CD4-positive, alpha-beta T cell (primary cell): ENCODE results near the gene MYO1A. TPM values are rescaled to one million over a fixed set of nuclear protein-coding genes. Genes with fewer than 3 reads are reported as not detected.
A peak's percentile ranks its signal among the peaks of the same experiment; 100 is the strongest.

ENCODE experiments used
- ATAC-seq: fragments of 200-7000 bp; cut with Tn5 transposase; one replicate; pipeline ENCODE4 v1.10.0; 2022; ENCODE audit warnings: mild to moderate bottlenecking; ENCODE audit not compliant: poor library complexity
- CTCF ChIA-PET: fragments of 350-600 bp; sonication (Branson Sonifier 250); formaldehyde crosslinking; loops from one replicate; lab custom pipeline; 2021; ENCODE audit warnings: antibody characterized with exemption, inconsistent platforms; lab: Charles Lee
- POLR2A ChIA-PET: fragments of 350-600 bp; sonication (Branson Sonifier 250); formaldehyde crosslinking; loops from one replicate; lab custom pipeline; 2021; ENCODE audit warnings: antibody characterized with exemption, inconsistent platforms; lab: Charles Lee
- DNase-seq, 14 experiments: peaks; one replicate each; pipeline ENCODE4 v3.0.0-alpha.2; 2013 to 2020; ENCODE audit warnings: mixed read lengths in 2 of 14
- H3K27ac ChIP-seq, 2 donors: one replicate each; pipeline versions ENCODE4 v1.5.1 to v1.7.0; 2013; ENCODE audit warnings: low read length in 2 of 2, low read depth in 1 of 2, mild to moderate bottlenecking in 1 of 2
- H3K27me3 ChIP-seq, 2 experiments: 1 replicate in 1 of 2; 2 replicates in 1 of 2; pipeline versions ENCODE4 v1.6.1 to v1.7.0; 2013; ENCODE audit warnings: low read length in 2 of 2, control low read depth in 1 of 2, mild to moderate bottlenecking in 1 of 2, moderate library complexity in 1 of 2; ENCODE audit not compliant: insufficient read depth in 2 of 2, control insufficient read depth in 1 of 2
- H3K36me3 ChIP-seq: one replicate; pipeline ENCODE4 v1.6.1; 2013; ENCODE audit warnings: low read length, control low read depth; ENCODE audit not compliant: insufficient read depth
- H3K4me1 ChIP-seq: one replicate; pipeline ENCODE4 v1.6.1; 2013; ENCODE audit warnings: low read length, control low read depth; ENCODE audit not compliant: insufficient read depth
- H3K4me3 ChIP-seq: one replicate; pipeline ENCODE4 v1.5.1; 2013; ENCODE audit warnings: mild to moderate bottlenecking, low read length, moderate library complexity
- H3K9me3 ChIP-seq, 2 experiments: 1 replicate in 1 of 2; 2 replicates in 1 of 2; pipeline versions ENCODE4 v1.6.1 to v1.7.0; 2013; ENCODE audit warnings: low read length in 2 of 2, mild to moderate bottlenecking in 2 of 2, control low read depth in 1 of 2, moderate library complexity in 1 of 2; ENCODE audit not compliant: control insufficient read depth in 1 of 2, insufficient read depth in 1 of 2
- H3K27ac Mint-ChIP-seq: one replicate; pipeline ENCODE4 v1.8.0; 2020; ENCODE audit warnings: mixed read lengths
- H3K27me3 Mint-ChIP-seq: one replicate; pipeline ENCODE4 v1.8.0; 2021; ENCODE audit warnings: mixed read lengths
- H3K36me3 Mint-ChIP-seq: one replicate; pipeline ENCODE4 v1.8.0; 2021; ENCODE audit warnings: low read depth, mixed read lengths
- H3K4me1 Mint-ChIP-seq: one replicate; pipeline ENCODE4 v1.8.0; 2021; ENCODE audit warnings: low read depth, mixed read lengths
- H3K4me3 Mint-ChIP-seq: one replicate; pipeline ENCODE4 v1.8.0; 2020; ENCODE audit warnings: mild to moderate bottlenecking, mixed read lengths
- H3K9me3 Mint-ChIP-seq: one replicate; pipeline ENCODE4 v1.8.0; 2020; ENCODE audit warnings: mixed read lengths
- CTCF ChIP-seq: fragments of 200-600 bp; IDR thresholded peaks from one replicate; pipeline ENCODE4 v1.8.0; 2022; ENCODE audit warnings: antibody characterized with exemption, mild to moderate bottlenecking
- intact Hi-C, 2 experiments: fragments of 100-400 bp; cut with DNase I in 1 of 2; cut with micrococcal nuclease in 1 of 2; formaldehyde crosslinking; loops; one replicate each; pipeline versions ENCODE4 v1.15.1 to v1.9.0; 2023 to 2025; cut with DNase I, micrococcal nuclease
- total RNA-seq, 174 experiments: library from RNA in 2 of 174; stranded (reverse) in 2 of 174; gene quantifications; one replicate each; pipeline ENCODE4 v1.2.3 and lab custom pipeline; 2021 to 2026

MYO1A gene
- total RNA-seq, 2 experiments from 2014 or later: 1.0 to 1.1 TPM

GRCh38 chr12:57095440-57095839 is 45.5 kb upstream of the MYO1A start:
- no peaks in the 10 kb centered on the region for H3K9me3 Mint-ChIP-seq
- peak overlapping the region in 1 of 2 donors; percentile 29 for H3K27ac ChIP-seq
- POLR2A ChIA-PET: interaction anchor here (3.2 to 14.4 kb wide), 2 partner anchors 12 to 26 kb away, joined by 15 to 344 read pairs; partner anchors contain the start of gene STAT6
- peaks cover 96% of the 10 kb centered on the region for H3K36me3 Mint-ChIP-seq
- peaks cover 89% of the 10 kb centered on the region for H3K36me3 ChIP-seq
- H3K27me3 Mint-ChIP-seq: no peaks in the 10 kb centered on the region
- H3K4me3 Mint-ChIP-seq: no peak overlapping the region
- H3K9me3 ChIP-seq: no peaks in the 10 kb centered on the region
- H3K4me1 Mint-ChIP-seq: peaks cover 53% of the 10 kb centered on the region
- no peak overlapping the region for H3K4me3 ChIP-seq
- H3K27ac Mint-ChIP-seq: peak overlapping the region; percentile 98
- no peak for ATAC-seq
- TF ChIP-seq CTCF: no peak
- no peaks in the 10 kb centered on the region for H3K27me3 ChIP-seq
- H3K4me1 ChIP-seq: peaks cover 46% of the 10 kb centered on the region
- intact Hi-C loops: no loop called here
- DNase-seq: no peak
- CTCF ChIA-PET: interaction anchor here (0.9 to 7.6 kb wide), 4 partner anchors 12 to 29 kb away, joined by 3 to 47 read pairs (median 5); partner anchors contain the start of gene STAT6

GRCh38 chr12:57094208-57095160 is 44.6 kb upstream of the MYO1A start:
- TF ChIP-seq CTCF: no peak
- H3K36me3 ChIP-seq: peaks cover 80% of the 10 kb centered on the region

GRCh38 chr12:57093415-57094207 is 43.7 kb upstream of the MYO1A start:
- Histone ChIP-seq H3K27ac (peak overlapping the region; percentile 69 to 72), H3K4me3 (peak overlapping the region; percentile 3), H3K4me1 (peaks cover 52% of the 10 kb centered on the region), H3K27me3 (no peaks in the 10 kb centered on the region), H3K36me3 (peaks cover 71% of the 10 kb centered on the region), H3K9me3 (no peaks in the 10 kb centered on the region)
- intact Hi-C loops: loop anchor here (1.0 kb wide), 2 partner anchors 17 to 24 kb away; no protein-coding TSS in a partner anchor
- peak; percentile 63 for TF ChIP-seq CTCF
- ATAC-seq (peak; percentile 41), DNase-seq (peak in 11 of 14 experiments; percentile 26 to 78 (median 53))
- ChIA-PET CTCF (interaction anchor here (0.6 to 7.6 kb wide), 6 partner anchors 18 to 149 kb away, joined by 3 to 67 read pairs (median 6); partner anchors contain the start of gene STAT6), POLR2A (interaction anchor here (0.6 to 14.4 kb wide), 7 partner anchors 14 to 416 kb away, joined by 3 to 344 read pairs (median 13); partner anchors contain the start of genes NEMP1 and STAT6)
- Mint-ChIP-seq H3K27ac (peak overlapping the region; percentile 98), H3K4me3 (peak overlapping the region; percentile 71), H3K27me3 (no peaks in the 10 kb centered on the region), H3K36me3 (peaks cover 87% of the 10 kb centered on the region), H3K9me3 (no peaks in the 10 kb centered on the region), H3K4me1 (peaks cover 52% of the 10 kb centered on the region)

More at GRCh38 chr12:57094208-57095160, 44.6 kb upstream of the MYO1A start:
- peak overlapping the region; percentile 98 for H3K27ac Mint-ChIP-seq
- no peaks in the 10 kb centered on the region for H3K27me3 ChIP-seq
- H3K9me3 Mint-ChIP-seq: no peaks in the 10 kb centered on the region
- H3K4me3 ChIP-seq: no peak overlapping the region
- DNase-seq (no peak), ATAC-seq (no peak)
- CTCF ChIA-PET: interaction anchor here (0.9 to 7.6 kb wide), 5 partner anchors 13 to 30 kb away, joined by 3 to 67 read pairs (median 6); partner anchors contain the start of gene STAT6
- H3K36me3 Mint-ChIP-seq: peaks cover 94% of the 10 kb centered on the region
- peaks cover 57% of the 10 kb centered on the region for H3K4me1 Mint-ChIP-seq
- intact Hi-C loops: no loop called here
- POLR2A ChIA-PET: interaction anchor here (0.6 to 14.4 kb wide), 5 partner anchors 13 to 417 kb away, joined by 3 to 344 read pairs (median 15); partner anchors contain the start of genes NEMP1 and STAT6
- H3K4me3 Mint-ChIP-seq: no peak overlapping the region
- H3K4me1 ChIP-seq: peaks cover 56% of the 10 kb centered on the region
- H3K27me3 Mint-ChIP-seq: no peaks in the 10 kb centered on the region
- H3K27ac ChIP-seq: peak overlapping the region; percentile 60 to 69
- H3K9me3 ChIP-seq: no peaks in the 10 kb centered on the region
